HepG2 (cell line): Measurements from ENCODE around the gene TUBB2B. TPM values are rescaled to one million over a fixed set of nuclear protein-coding genes. Genes with fewer than 3 reads are reported as not detected.

ENCODE experiments used
- ATAC-seq: fragments of 200-7000 bp; cut with Tn5 transposase; 3 replicates; pipeline ENCODE4 v1.9.1; 2020; ENCODE audit warnings: mild to moderate bottlenecking, moderate library complexity
- BruUV-seq: library from RNA; stranded (reverse); fragments of 400-500 nt; replicated peaks from 2 replicates; lab custom pipeline; 2021; lab: Mats Ljungman, UMichigan
- CTCF ChIA-PET: fragments of 300-600 bp; formaldehyde crosslinking; extraction: SDS; loops from one replicate; lab custom pipeline; 2021; ENCODE audit warnings: low total read pairs, inconsistent platforms, low intra/inter-chr PET ratio; lab: Yijun Ruan, JAX
- POLR2A ChIA-PET: fragments of 350-600 bp; sonication (Branson Sonifier 250); formaldehyde crosslinking; loops from one replicate; lab custom pipeline; 2020; ENCODE audit warnings: antibody characterized with exemption, inconsistent platforms; lab: Yijun Ruan, JAX
- DNase-seq: peaks from one replicate; pipeline ENCODE4 v3.0.0-alpha.2; 2015; ENCODE audit warnings: low spot score
- FAIRE-seq: peaks from 3 replicates; lab custom pipeline; 2011; peaks lifted over from hg19 to GRCh38; lab: Jason Lieb, UNC
- H2AFZ ChIP-seq: one replicate; pipeline ENCODE4 v1.6.1; 2011; ENCODE audit warnings: low read length, inconsistent platforms
- H3K27ac ChIP-seq: fragments of 300-600 bp; 3 replicates; pipeline ENCODE4 v1.8.0; 2011; ENCODE audit warnings: mixed run types, mild to moderate bottlenecking, mixed read lengths, low read length, inconsistent platforms; ENCODE audit not compliant: insufficient read depth; ENCODE audit errors: extremely low read length
- H3K27me3 ChIP-seq, 2 experiments: fragments of 200-600 bp in 1 of 2; 2 replicates in 1 of 2; 3 replicates in 1 of 2; pipeline versions ENCODE4 v1.6.0 to v1.8.0; 2011; ENCODE audit warnings: low read length in 2 of 2, mild to moderate bottlenecking in 2 of 2, moderate library complexity in 2 of 2, inconsistent platforms in 1 of 2; ENCODE audit not compliant: insufficient read depth in 2 of 2, control insufficient read depth in 1 of 2
- H3K36me3 ChIP-seq, 2 experiments: fragments of 200-600 bp in 1 of 2; replicated peaks in 1 of 2; 2 replicates in 1 of 2; 3 replicates in 1 of 2; pipeline versions ENCODE4 v1.5.1 to v1.8.0; 2011; ENCODE audit warnings: low read length in 2 of 2, inconsistent platforms in 1 of 2; ENCODE audit not compliant: insufficient read depth in 2 of 2, control insufficient read depth in 1 of 2
- H3K4me1 ChIP-seq: 2 replicates; pipeline ENCODE4 v1.5.1; 2012; ENCODE audit warnings: low read length, inconsistent platforms; ENCODE audit not compliant: insufficient read depth
- H3K4me2 ChIP-seq: 2 replicates; pipeline ENCODE4 v1.6.0; 2011; ENCODE audit warnings: low read depth, low read length, inconsistent platforms
- H3K4me3 ChIP-seq, 3 experiments: fragments of 200-600 bp in 1 of 3; sonication (generic), shearing (Covaris generic) in 1 of 3; replicated peaks in 1 of 3; 2 replicates each; pipeline ENCODE4 v1.5.1; 2011 to 2016; ENCODE audit warnings: low read length in 3 of 3, inconsistent platforms in 2 of 3, low read depth in 2 of 3, mild to moderate bottlenecking in 2 of 3, control low read depth in 1 of 3, mixed read lengths in 1 of 3; ENCODE audit not compliant: insufficient read depth in 1 of 3
- H3K79me2 ChIP-seq: one replicate; pipeline ENCODE4 v1.6.1; 2011; ENCODE audit warnings: low read length, inconsistent platforms; ENCODE audit not compliant: insufficient read depth
- H3K9ac ChIP-seq: 2 replicates; pipeline ENCODE4 v1.6.0; 2011; ENCODE audit warnings: mild to moderate bottlenecking, low read depth, low read length, inconsistent platforms; ENCODE audit not compliant: insufficient read depth
- H3K9me3 ChIP-seq: 2 replicates; pipeline ENCODE4 v1.5.1; 2012; ENCODE audit warnings: mild to moderate bottlenecking, low read length
- H4K20me1 ChIP-seq: 2 replicates; pipeline ENCODE4 v1.6.0; 2011; ENCODE audit warnings: inconsistent platforms, mild to moderate bottlenecking, low read length, moderate library complexity; ENCODE audit not compliant: insufficient read depth
- ARNTL ChIP-seq: sonication (generic); formaldehyde crosslinking; IDR thresholded peaks from 2 replicates; pipeline ENCODE4 v1.4.0; 2020; ENCODE audit warnings: mild to moderate bottlenecking, missing genetic modification reagents
- MAFG ChIP-seq: sonication (generic); formaldehyde crosslinking; IDR thresholded peaks from 2 replicates; pipeline ENCODE4 v1.5.1; 2020; ENCODE audit warnings: mild to moderate bottlenecking, missing genetic modification reagents
- MTF2 ChIP-seq: sonication (generic); formaldehyde crosslinking; IDR thresholded peaks from 2 replicates; pipeline ENCODE4 v1.5.0; 2020; ENCODE audit warnings: missing genetic modification reagents, borderline replicate concordance
- PAF1 ChIP-seq: IDR thresholded peaks from 2 replicates; pipeline ENCODE4 v1.6.1; 2016; ENCODE audit warnings: missing genetic modification reagents, missing compliant biosample characterization
- PHF5A ChIP-seq: IDR thresholded peaks from one replicate; pipeline ENCODE4 v1.6.1; 2018; ENCODE audit warnings: low read depth, missing genetic modification reagents; ENCODE audit not compliant: unreplicated experiment
- SALL1 ChIP-seq: sonication (generic); formaldehyde crosslinking; IDR thresholded peaks from 2 replicates; pipeline ENCODE4 v1.8.0; 2022; ENCODE audit warnings: mild to moderate bottlenecking, missing genetic modification reagents
- ZBTB42 ChIP-seq: sonication (generic); formaldehyde crosslinking; IDR thresholded peaks from 2 replicates; pipeline ENCODE4 v1.5.0; 2020; ENCODE audit warnings: mild to moderate bottlenecking, missing genetic modification reagents
- ZFP36 ChIP-seq: fragments of 150-350 bp; IDR thresholded peaks from 2 replicates; pipeline ENCODE4 v1.6.1; 2018; ENCODE audit warnings: borderline replicate concordance, low read length, low read depth; ENCODE audit not compliant: partially characterized antibody
- ZNF121 ChIP-seq: sonication (generic); formaldehyde crosslinking; IDR thresholded peaks from 2 replicates; pipeline ENCODE4 v1.5.0; 2020; ENCODE audit warnings: mild to moderate bottlenecking, missing genetic modification reagents
- ZNF232 ChIP-seq: sonication (generic); formaldehyde crosslinking; IDR thresholded peaks from 2 replicates; pipeline ENCODE4 v1.4.0; 2020; ENCODE audit warnings: missing genetic modification reagents, borderline replicate concordance
- ZNF839 ChIP-seq: sonication (generic); formaldehyde crosslinking; IDR thresholded peaks from 2 replicates; pipeline ENCODE4 v1.4.0; 2020; ENCODE audit warnings: missing genetic modification reagents, mild to moderate bottlenecking, borderline replicate concordance
- WGBS: methylation state at CpG from one replicate; pipeline ENCODE4 v1.1.6; 2017; ENCODE audit warnings: low lambda C conversion rate; 5-methylcytosine and 5-hydroxymethylcytosine counted together
- in situ Hi-C: cut with HindIII; loops from 2 replicates; pipeline ENCODE4 v1.10.0; 2017; ENCODE audit warnings: low pct_unique_long_range_greater_than_20kb; ENCODE audit not compliant: extremely low pct_ligation_motif_present
- intact Hi-C: fragments of 100-400 bp; cut with micrococcal nuclease; formaldehyde crosslinking; loops from one replicate; pipeline ENCODE4 v1.10.0; 2022; ENCODE audit not compliant: unreplicated experiment
- polyA plus RNA-seq, 8 experiments: library from polyadenylated mRNA; depleted of rRNA in 3 of 8; stranded (reverse) in 7 of 8; unstranded in 1 of 8; fragments of >200 nt; fragmentation: Illumina TruSeq in 4 of 8; extraction: Trizol in 4 of 8; gene quantifications; 2 replicates each; pipeline versions ENCODE4 v1.2.1 to v1.2.3, GENCODE V29; 2011 to 2016; ENCODE audit warnings: low read depth in 4 of 8, missing spikeins in 1 of 8, mixed read lengths in 1 of 8; ENCODE audit not compliant: insufficient read depth in 1 of 8
- total RNA-seq, 5 experiments: library from RNA; depleted of rRNA; stranded (reverse); fragments of >200 nt; fragmentation: Illumina TruSeq; extraction: Trizol; gene quantifications; 2 replicates each; pipeline ENCODE4 v1.2.3, GENCODE V29; 2016; ENCODE audit warnings: low read depth in 1 of 5
- TF ChIP-seq, protein P1 (sequence below): sonication (generic); formaldehyde crosslinking; IDR thresholded peaks from 2 replicates; pipeline ENCODE4 v1.8.0; 2022; ENCODE audit warnings: missing genetic modification reagents, mild to moderate bottlenecking, borderline replicate concordance
- TF ChIP-seq, protein P2 (sequence below), 2 experiments: sonication (generic) in 1 of 2; formaldehyde crosslinking in 1 of 2; IDR thresholded peaks; 2 replicates each; pipeline versions ENCODE4 v1.4.0 to v1.6.1; 2018 to 2020; ENCODE audit warnings: missing genetic modification reagents in 2 of 2, borderline replicate concordance in 1 of 2, low read depth in 1 of 2, mild to moderate bottlenecking in 1 of 2, missing biosample characterization in 1 of 2
- TF ChIP-seq, protein P3 (sequence below): sonication (generic); formaldehyde crosslinking; IDR thresholded peaks from 2 replicates; pipeline ENCODE4 v1.4.0; 2020; ENCODE audit warnings: missing genetic modification reagents, borderline replicate concordance
- TF ChIP-seq, protein P4 (sequence below): sonication (generic); formaldehyde crosslinking; IDR thresholded peaks from 2 replicates; pipeline ENCODE4 v1.8.1; 2023; ENCODE audit warnings: mild to moderate bottlenecking, inconsistent platforms, moderate library complexity, missing genetic modification reagents, borderline replicate concordance

The TUBB2B gene
- total and polyA plus RNA-seq, 2 of the 13 experiments (the other 11 are each of a cell fraction or from before 2014, with no cell fraction given): 10.3 to 23.6 TPM

DNA sequence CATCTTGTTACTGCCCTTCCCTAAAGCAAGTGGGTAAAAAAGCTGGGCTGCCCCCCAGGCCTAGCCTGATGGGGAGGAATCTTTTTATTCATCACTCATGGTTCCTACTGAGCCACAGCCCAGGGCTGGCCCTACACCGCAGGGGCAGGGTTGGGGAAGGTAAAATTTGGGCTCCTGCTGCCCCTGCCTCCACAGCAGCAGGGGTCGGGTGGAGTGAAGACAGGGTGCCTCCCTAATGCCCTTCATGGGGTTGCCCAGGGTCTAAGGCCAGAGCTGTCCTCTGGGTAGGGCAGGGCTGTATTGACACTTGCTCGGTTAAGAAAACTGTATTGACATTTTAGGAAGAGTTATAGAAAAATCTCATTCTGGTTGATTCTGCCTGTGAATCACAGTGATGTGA lies 22.4 kb upstream of the TUBB2B start (continued):
- TF ChIP-seq, protein P1, sequence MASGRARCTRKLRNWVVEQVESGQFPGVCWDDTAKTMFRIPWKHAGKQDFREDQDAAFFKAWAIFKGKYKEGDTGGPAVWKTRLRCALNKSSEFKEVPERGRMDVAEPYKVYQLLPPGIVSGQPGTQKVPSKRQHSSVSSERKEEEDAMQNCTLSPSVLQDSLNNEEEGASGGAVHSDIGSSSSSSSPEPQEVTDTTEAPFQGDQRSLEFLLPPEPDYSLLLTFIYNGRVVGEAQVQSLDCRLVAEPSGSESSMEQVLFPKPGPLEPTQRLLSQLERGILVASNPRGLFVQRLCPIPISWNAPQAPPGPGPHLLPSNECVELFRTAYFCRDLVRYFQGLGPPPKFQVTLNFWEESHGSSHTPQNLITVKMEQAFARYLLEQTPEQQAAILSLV (CRISPR knock-in tag): no peak
- TF ChIP-seq, protein P2, sequence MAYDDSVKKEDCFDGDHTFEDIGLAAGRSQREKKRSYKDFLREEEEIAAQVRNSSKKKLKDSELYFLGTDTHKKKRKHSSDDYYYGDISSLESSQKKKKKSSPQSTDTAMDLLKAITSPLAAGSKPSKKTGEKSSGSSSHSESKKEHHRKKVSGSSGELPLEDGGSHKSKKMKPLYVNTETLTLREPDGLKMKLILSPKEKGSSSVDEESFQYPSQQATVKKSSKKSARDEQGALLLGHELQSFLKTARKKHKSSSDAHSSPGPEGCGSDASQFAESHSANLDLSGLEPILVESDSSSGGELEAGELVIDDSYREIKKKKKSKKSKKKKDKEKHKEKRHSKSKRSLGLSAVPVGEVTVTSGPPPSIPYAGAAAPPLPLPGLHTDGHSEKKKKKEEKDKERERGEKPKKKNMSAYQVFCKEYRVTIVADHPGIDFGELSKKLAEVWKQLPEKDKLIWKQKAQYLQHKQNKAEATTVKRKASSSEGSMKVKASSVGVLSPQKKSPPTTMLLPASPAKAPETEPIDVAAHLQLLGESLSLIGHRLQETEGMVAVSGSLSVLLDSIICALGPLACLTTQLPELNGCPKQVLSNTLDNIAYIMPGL (CRISPR knock-in tag; IDR thresholded peaks at IDR 0.05; ENCODE audit: borderline replicate concordance in 1 of 2, low read depth in 1 of 2): no peak
- TF ChIP-seq ZFP36: no peak
- TF ChIP-seq, protein P3, sequence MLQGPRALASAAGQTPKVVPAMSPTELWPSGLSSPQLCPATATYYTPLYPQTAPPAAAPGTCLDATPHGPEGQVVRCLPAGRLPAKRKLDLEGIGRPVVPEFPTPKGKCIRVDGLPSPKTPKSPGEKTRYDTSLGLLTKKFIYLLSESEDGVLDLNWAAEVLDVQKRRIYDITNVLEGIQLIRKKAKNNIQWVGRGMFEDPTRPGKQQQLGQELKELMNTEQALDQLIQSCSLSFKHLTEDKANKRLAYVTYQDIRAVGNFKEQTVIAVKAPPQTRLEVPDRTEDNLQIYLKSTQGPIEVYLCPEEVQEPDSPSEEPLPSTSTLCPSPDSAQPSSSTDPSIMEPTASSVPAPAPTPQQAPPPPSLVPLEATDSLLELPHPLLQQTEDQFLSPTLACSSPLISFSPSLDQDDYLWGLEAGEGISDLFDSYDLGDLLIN (CRISPR knock-in tag): no peak

DNA sequence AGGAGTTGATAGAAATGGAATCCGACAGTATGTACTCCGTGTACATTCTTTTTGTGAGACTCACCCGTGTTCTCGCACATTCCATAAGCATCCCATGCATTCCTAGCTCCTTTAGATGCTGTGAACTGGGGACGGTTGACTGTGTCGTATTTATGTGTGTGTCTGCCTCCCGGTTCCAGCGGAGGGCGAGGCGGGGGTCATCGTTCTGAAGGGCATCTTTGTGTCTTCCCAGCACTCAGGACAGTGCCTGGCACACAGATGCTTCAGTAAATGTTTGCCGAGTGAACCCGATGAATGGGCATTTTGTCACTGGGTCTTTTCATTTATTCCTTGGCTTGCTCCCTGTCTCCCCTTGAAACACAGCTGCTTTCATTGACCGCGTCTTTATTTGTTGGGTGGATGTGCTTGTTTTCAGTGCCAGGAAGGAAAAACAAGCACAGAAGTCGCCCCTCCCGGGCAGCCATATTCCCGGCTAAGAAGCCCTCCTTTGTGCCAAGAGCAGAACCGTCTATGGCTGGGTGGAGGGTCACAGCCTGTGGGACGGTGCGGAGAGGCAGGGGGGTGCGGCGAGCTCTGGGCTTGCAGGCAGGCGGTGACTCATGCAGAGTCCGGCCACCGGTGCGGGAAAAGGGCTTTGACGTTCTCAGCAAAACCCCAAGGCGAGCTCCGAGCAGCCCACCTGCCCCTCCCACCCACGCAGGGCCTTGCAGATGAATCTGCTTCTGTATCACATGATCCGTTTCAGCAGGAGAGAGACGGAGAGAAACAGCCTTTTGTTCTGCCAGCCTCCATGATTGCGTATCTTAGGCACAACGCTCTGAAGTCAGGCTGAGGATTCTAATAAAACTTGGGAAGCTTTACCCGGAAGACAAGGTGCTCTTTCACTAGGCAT lies 20.0 kb upstream of the TUBB2B start:
- CTCF ChIA-PET: interaction anchor here (1.0 kb wide), 1 partner anchor 121 kb away, joined by 3 read pairs; no protein-coding TSS in a partner anchor
- POLR2A ChIA-PET: interaction anchor here (1.0 to 3.7 kb wide), 20 partner anchors 9 to 248 kb away, joined by 3 to 30 read pairs (median 5); partner anchors contain the start of genes BPHL, NQO2, PSMG4 and TUBB2A
- Histone ChIP-seq H3K27me3 (peaks cover 5 to 47% of the 10 kb centered on the region in 2 experiments; a peak in 3 of 5 replicates), H3K4me3 (peak overlapping the region; percentile 11 to 68 (median 46)), H3K79me2 (no peaks in the 10 kb centered on the region), H3K9me3 (no peaks in the 10 kb centered on the region), H3K4me1 (peaks cover 60% of the 10 kb centered on the region), H3K9ac (peak overlapping the region; percentile 59), H2AFZ (peak overlapping the region; percentile 73), H3K4me2 (peak overlapping the region; percentile 93), H3K36me3 (no peaks in the 10 kb centered on the region), H4K20me1 (no peaks in the 10 kb centered on the region), H3K27ac (no peak overlapping the region)
- in situ Hi-C loops: loop anchor here (5.0 kb wide), 1 partner anchor 110 kb away; no protein-coding TSS in a partner anchor
- intact Hi-C loops: loop anchor here (5.0 kb wide), 2 partner anchors 40 to 250 kb away; partner anchors contain the start of gene NQO2
- 2% methylated on average over 32 of the region's 36 CpGs for WGBS
- DNase-seq (peak; percentile 87), ATAC-seq (peak; percentile 69), FAIRE-seq (peak; percentile 71)
- TSS peak; percentile 99 for BruUV-seq
- no peak for TF ChIP-seq MTF2 (CRISPR knock-in tag)
- TF ChIP-seq, protein P4, sequence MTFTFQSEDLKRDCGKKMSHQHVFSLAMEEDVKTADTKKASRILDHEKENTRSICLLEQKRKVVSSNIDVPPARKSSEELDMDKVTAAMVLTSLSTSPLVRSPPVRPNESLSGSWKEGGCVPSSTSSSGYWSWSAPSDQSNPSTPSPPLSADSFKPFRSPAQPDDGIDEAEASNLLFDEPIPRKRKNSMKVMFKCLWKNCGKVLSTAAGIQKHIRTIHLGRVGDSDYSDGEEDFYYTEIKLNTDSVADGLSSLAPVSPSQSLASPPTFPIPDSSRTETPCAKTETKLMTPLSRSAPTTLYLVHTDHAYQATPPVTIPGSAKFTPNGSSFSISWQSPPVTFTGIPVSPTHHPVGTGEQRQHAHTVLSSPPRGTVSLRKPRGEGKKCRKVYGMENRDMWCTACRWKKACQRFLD (CRISPR knock-in tag): 0 out of 2 replicates have a peak, but pooled peaks have one; percentile 49
- peak; percentile 18; the same call in 1 of the 2 replicates for TF ChIP-seq SALL1
- TF ChIP-seq ZBTB42 (CRISPR knock-in tag): no peak
- no peak for TF ChIP-seq PAF1
- no peak for TF ChIP-seq PHF5A (CRISPR knock-in tag)
- TF ChIP-seq MAFG: 0 out of 2 replicates have a peak, but pooled peaks have one; percentile 24
- no peak for TF ChIP-seq ZNF121
- peak; percentile 85 for TF ChIP-seq ZNF232 (CRISPR knock-in tag)
- no peak for TF ChIP-seq ZNF839
- no peak for TF ChIP-seq ARNTL (CRISPR knock-in tag)
